ENCODE measurements around the gene CCDC34. TPM values are rescaled to one million over a fixed set of nuclear protein-coding genes. Genes with fewer than 3 reads are reported as not detected.

CCDC34 gene, protein sequence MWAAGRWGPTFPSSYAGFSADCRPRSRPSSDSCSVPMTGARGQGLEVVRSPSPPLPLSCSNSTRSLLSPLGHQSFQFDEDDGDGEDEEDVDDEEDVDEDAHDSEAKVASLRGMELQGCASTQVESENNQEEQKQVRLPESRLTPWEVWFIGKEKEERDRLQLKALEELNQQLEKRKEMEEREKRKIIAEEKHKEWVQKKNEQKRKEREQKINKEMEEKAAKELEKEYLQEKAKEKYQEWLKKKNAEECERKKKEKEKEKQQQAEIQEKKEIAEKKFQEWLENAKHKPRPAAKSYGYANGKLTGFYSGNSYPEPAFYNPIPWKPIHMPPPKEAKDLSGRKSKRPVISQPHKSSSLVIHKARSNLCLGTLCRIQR
- total RNA-seq: 1.5 and 2.4 TPM in 2 replicates

DNA sequence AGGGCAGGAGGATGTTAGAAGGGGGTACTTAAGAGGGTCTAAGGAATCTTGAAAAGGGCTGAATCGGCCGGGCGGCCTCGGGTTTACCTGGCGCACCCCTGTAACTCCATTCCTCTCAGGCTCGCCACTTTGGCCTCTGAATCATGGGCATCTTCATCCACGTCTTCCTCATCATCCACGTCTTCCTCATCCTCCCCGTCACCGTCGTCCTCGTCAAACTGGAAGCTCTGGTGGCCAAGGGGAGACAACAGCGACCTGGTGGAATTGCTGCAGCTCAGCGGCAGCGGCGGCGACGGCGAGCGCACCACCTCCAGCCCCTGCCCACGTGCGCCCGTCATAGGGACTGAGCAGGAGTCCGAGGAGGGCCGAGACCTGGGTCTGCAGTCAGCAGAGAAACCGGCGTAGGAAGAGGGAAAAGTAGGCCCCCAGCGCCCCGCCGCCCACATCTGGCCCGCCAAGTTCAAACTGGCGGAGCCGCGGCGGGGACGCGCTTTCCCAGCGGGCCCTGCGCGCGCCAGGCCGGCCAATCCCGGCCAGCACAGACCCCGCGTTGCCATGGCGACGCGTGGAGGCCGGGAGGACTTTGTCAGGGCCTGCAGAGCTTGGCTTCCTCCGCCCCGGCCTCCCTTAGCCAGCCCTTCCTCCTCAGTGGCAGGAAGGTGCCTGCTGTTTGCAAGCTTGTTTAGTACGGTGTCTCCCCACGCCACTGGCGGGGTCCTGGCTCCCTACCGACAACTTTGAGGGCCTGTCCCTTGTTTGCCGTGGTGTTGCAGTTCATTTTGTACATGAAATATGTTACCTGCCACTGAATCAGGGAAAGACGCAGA is at the start of gene CCDC34:
Gene CCDC34, minus strand, starts transcription at position 467 of the 827 bp plus-strand sequence. Its CDS starts 21 bp downstream, at position 446.

Other genes with a start within 250 kb of the CCDC34 start
- 1.3 and 2.2 TPM in 2 replicates for gene LGR4, start 109.6 kb upstream of the CCDC34 start, total RNA-seq
- 40.7 and 51.3 TPM in 2 replicates for gene LIN7C, start 143.6 kb upstream of the CCDC34 start, total RNA-seq